Choroid plexus epithelial cell (primary cell): ENCODE results near the gene PTPN18.

ENCODE experiments used
- DNase-seq: peaks from one replicate; pipeline ENCODE4 v3.0.0-alpha.2; 2010; ENCODE audit warnings: low read depth
- H3K4me3 ChIP-seq: 2 replicates; pipeline ENCODE4 v1.5.1; 2011; ENCODE audit warnings: low read depth, mild to moderate bottlenecking, control low read depth, low read length, moderate library complexity
- TF ChIP-seq, protein P1 (sequence below): conservative IDR thresholded peaks from 2 replicates; pipeline ENCODE4 v1.5.1; 2011; ENCODE audit warnings: low read depth, mild to moderate bottlenecking, control low read depth, inconsistent platforms, low read length, moderate library complexity

Gene PTPN18

DNA sequence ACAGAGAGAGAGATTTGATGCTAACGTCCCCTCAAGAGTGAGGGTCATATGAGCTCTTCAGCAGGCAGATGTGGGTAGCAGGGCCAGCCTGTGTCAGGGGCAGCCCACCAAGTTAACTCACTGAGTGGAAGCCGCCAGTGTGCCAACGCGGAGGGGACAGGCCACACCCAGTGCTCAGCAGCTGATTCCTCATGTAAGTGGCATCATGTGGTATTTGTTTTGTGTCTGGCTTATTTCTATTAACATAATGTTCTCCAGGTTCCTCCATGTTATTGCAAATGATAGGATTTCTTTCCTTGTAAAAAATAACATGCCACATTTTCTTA, 9.2 kb upstream of the PTPN18 start:
- TF ChIP-seq, protein P1, sequence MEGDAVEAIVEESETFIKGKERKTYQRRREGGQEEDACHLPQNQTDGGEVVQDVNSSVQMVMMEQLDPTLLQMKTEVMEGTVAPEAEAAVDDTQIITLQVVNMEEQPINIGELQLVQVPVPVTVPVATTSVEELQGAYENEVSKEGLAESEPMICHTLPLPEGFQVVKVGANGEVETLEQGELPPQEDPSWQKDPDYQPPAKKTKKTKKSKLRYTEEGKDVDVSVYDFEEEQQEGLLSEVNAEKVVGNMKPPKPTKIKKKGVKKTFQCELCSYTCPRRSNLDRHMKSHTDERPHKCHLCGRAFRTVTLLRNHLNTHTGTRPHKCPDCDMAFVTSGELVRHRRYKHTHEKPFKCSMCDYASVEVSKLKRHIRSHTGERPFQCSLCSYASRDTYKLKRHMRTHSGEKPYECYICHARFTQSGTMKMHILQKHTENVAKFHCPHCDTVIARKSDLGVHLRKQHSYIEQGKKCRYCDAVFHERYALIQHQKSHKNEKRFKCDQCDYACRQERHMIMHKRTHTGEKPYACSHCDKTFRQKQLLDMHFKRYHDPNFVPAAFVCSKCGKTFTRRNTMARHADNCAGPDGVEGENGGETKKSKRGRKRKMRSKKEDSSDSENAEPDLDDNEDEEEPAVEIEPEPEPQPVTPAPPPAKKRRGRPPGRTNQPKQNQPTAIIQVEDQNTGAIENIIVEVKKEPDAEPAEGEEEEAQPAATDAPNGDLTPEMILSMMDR, result no peak
- DNase-seq, result no peak
- no peak overlapping the region for H3K4me3 ChIP-seq

DNA sequence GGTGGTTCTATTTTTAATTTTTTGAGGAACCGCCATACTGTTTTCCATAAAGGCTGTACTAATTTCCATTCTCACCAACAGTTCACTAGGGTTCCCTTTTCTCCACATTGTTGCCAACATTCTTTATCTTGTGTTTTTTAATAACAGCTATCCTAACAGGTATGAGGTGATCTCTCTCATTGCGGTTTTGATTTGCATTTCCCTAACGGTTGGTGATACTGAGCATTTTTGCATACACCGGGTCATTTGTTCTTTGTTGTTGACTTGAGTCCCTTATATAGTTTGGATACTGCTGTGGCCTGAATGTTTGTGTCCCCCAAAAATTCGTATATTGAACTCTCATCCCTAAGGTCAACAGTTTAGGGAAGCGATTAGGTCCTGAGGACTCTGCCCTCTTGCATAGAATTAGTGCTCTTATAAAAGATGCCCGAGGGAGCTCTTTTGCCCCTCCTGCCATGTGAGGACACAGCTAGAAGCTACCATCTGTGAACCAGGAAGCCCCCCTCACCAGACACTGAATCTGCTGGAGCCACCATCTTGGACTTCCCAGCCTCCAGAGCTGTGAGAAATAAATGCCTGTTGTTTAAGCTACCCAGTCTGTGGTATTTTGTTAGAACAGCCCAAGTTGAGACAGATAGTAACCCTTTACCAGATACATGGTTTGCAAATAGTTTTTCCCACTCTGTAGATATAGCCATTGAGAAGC, 8.5 kb upstream of the PTPN18 start:
- TF ChIP-seq, protein P1, result no peak
- H3K4me3 ChIP-seq, result no peak overlapping the region
- no peak for DNase-seq

DNA sequence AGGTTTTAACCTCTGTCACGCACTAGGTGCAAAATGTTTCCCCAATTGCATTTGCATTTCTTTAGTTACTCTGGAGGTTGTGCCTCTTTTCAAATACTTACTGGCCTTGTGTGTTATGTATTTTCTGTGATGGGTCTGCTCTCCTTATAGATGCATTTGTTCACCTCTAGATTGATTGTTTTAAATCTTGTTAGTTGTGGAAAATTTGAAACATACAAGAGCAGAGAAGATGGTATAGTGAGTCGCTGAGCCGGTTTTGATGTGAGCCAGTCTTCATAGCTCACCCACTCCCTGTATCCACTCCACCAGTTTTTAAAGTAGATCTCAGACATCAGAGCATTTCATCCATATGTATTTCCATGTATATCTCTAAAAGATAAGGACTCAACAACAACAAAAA, 6.7 kb upstream of the PTPN18 start:
- no peak overlapping the region for H3K4me3 ChIP-seq
- TF ChIP-seq, protein P1, result no peak
- DNase-seq, result no peak

- DNase-seq, result no peak
- H3K4me3 ChIP-seq, result no peak overlapping the region
- TF ChIP-seq, protein P1, result no peak
These were observed 4.1 kb upstream of the PTPN18 start for GRCh38 chr2:130351711-130352110.

DNA sequence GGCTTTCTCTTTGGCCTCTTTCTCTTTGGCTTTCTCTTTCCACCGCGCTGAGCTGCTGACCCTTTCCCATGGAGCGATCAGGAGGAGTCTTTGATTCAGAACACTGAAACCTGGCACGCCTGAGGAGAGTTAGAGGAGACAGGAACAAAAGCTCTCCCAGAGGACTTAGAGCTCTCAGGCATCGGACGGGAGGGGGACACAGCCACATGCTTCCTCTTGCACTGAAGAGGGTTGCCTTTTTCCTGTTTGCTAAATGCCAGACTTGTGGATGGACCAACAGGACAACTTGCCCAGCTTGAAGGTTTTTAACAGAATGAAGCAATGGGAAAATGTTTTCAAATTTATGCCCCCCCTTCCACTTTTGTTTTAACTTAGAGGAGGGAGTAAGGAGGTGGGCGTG, 3.6 kb upstream of the PTPN18 start:
- DNase-seq, result no peak
- H3K4me3 ChIP-seq, result no peak overlapping the region
- TF ChIP-seq, protein P1, result no peak

DNA sequence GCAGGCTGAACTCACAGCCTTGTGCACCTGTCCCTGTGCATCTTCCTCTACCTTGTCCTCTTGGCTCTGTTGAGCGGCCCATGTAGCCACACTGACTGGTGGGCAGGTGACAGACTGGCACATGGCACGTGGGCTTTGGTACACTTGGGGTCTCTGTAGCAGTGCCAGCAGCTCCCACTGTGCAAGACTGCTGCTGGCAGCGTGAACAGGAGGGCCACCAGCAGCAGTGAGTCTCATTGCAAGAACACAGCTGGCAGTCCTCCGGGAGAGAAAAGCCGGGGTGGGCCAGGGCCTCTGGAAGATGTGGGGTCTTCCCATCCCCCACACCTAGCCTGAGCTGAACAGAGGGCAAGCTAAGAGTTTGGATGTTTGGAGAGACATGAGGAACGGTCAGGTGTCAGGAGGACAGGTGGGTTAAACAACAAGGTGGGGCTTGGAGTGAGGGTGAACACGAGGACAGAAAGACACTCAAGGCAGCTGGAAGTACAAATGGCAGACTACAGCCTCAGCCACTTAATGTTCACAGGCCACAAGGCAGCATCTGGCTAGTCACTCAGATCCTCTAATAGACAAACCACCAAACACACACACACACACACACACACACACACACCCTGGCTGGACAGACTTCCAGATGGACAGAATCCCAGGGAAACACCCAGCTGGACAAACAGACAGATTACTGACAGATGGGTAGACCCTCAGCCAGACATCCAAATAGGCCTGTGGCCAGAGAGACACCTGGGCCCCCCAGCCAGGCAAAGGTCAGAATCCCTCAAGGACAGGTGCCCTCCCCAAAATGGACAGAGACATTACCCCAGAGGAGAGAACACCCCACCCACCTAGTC, 2.3 kb upstream of the PTPN18 start:
- TF ChIP-seq, protein P1, result no peak
- no peak for DNase-seq
- no peak overlapping the region for H3K4me3 ChIP-seq

GRCh38 chr2:130354139-130354428, 1.8 kb upstream of the PTPN18 start:
- TF ChIP-seq, protein P1, result no peak
- DNase-seq, result no peak
- no peak overlapping the region for H3K4me3 ChIP-seq
